ENCODE results near the gene ZBTB46.

- TF ChIP-seq, protein P1, sequence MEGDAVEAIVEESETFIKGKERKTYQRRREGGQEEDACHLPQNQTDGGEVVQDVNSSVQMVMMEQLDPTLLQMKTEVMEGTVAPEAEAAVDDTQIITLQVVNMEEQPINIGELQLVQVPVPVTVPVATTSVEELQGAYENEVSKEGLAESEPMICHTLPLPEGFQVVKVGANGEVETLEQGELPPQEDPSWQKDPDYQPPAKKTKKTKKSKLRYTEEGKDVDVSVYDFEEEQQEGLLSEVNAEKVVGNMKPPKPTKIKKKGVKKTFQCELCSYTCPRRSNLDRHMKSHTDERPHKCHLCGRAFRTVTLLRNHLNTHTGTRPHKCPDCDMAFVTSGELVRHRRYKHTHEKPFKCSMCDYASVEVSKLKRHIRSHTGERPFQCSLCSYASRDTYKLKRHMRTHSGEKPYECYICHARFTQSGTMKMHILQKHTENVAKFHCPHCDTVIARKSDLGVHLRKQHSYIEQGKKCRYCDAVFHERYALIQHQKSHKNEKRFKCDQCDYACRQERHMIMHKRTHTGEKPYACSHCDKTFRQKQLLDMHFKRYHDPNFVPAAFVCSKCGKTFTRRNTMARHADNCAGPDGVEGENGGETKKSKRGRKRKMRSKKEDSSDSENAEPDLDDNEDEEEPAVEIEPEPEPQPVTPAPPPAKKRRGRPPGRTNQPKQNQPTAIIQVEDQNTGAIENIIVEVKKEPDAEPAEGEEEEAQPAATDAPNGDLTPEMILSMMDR (IDR thresholded peaks at IDR 0.05; ENCODE audit: insufficient read depth, low read length, poor library complexity, severe bottlenecking), result no peak
- no peak for TF ChIP-seq EZH2phosphoT487 (conservative IDR thresholded peaks at IDR 0.05; ENCODE audit: low read length)
Measured at GRCh38 chr20:63846128-63846771, 15.2 kb upstream of the ZBTB46 start.

All from SU-DHL-6 (cell line).